ENCODE data around the gene UBE2S.
A peak's percentile ranks its signal among the peaks of the same experiment; 100 is the strongest.

UBE2S gene

GRCh38 chr19:55453511-55454260 is 46.1 kb upstream of the UBE2S start:
- Histone ChIP-seq H3K14ac (ENCODE audit: low read length in 2 of 2) (no peak overlapping the region), H3K18ac (ENCODE audit: low read depth in 1 of 2, low read length in 2 of 2) (no peak overlapping the region), H3K36me3 (ENCODE audit: control insufficient read depth in 1 of 2, insufficient read depth in 2 of 2, low read depth in 1 of 2, low read length in 2 of 2) (peaks cover 11 to 39% of the 10 kb centered on the region in 2 experiments), H3K27me3 (ENCODE audit: control insufficient read depth in 1 of 2, insufficient read depth in 1 of 2, low read length in 2 of 2) (peaks cover 28 to 30% of the 10 kb centered on the region in 2 experiments), H3K4me1 (ENCODE audit: control insufficient read depth, insufficient read depth, low read depth, low read length) (peaks cover 25% of the 10 kb centered on the region), H3K9me3 (ENCODE audit: control insufficient read depth, low read length) (no peaks in the 10 kb centered on the region), H2AK5ac (ENCODE audit: low read length, severe bottlenecking) (no peak overlapping the region), H3K9ac (ENCODE audit: low read length) (no peak overlapping the region), H2BK15ac (ENCODE audit: low read depth, poor library complexity, severe bottlenecking) (no peak overlapping the region), H3K23ac (ENCODE audit: low read length in 2 of 2) (no peak overlapping the region), H3K79me1 (replicated peaks; ENCODE audit: low read length, poor library complexity, severe bottlenecking) (peaks cover 16% of the 10 kb centered on the region), H2BK120ac (ENCODE audit: low read depth, low read length) (no peak overlapping the region), H2BK5ac (ENCODE audit: low read depth, low read length, poor library complexity, severe bottlenecking) (no peak overlapping the region), H4K8ac (ENCODE audit: low read length) (no peak overlapping the region), H2BK12ac (ENCODE audit: low read length in 2 of 2) (no peak overlapping the region), H3K4ac (ENCODE audit: low read depth in 1 of 2, low read length in 2 of 2) (no peak overlapping the region), H3K4me2 (ENCODE audit: low read length, poor library complexity, severe bottlenecking) (no peak overlapping the region), H3K4me3 (ENCODE audit: insufficient read depth in 1 of 2, low read depth in 1 of 2, low read length in 2 of 2) (no peak overlapping the region), H2AFZ (ENCODE audit: low read depth, low read length) (no peak overlapping the region), H4K91ac (ENCODE audit: low read length) (no peak overlapping the region), H3K27ac (ENCODE audit: low read length, poor library complexity, severe bottlenecking) (no peak overlapping the region)
- WGBS, result 90% methylated on average over 12 of the region's 12 CpGs
- DNase-seq, result no peak

- no peak overlapping the region for H3K14ac ChIP-seq (ENCODE audit: low read length in 2 of 2)
- WGBS, result 8% methylated on average over 25 of the region's 34 CpGs
Measured at GRCh38 chr19:55452749-55453346, 45.3 kb upstream of the UBE2S start.

GRCh38 chr19:55451965-55452748 is 44.6 kb upstream of the UBE2S start:
- Histone ChIP-seq H3K18ac (ENCODE audit: low read depth in 1 of 2, low read length in 2 of 2) (no peak overlapping the region), H3K23ac (ENCODE audit: low read length in 2 of 2) (no peak overlapping the region), H2BK5ac (ENCODE audit: low read depth, low read length, poor library complexity, severe bottlenecking) (no peak overlapping the region), H3K9me3 (ENCODE audit: control insufficient read depth, low read length) (no peaks in the 10 kb centered on the region), H3K27me3 (ENCODE audit: control insufficient read depth in 1 of 2, insufficient read depth in 1 of 2, low read length in 2 of 2) (peaks cover 38 to 43% of the 10 kb centered on the region in 2 experiments), H2BK12ac (ENCODE audit: low read length in 2 of 2) (no peak overlapping the region), H3K79me1 (replicated peaks; ENCODE audit: low read length, poor library complexity, severe bottlenecking) (peaks cover 15% of the 10 kb centered on the region), H3K4me1 (ENCODE audit: control insufficient read depth, insufficient read depth, low read depth, low read length) (peaks cover 30% of the 10 kb centered on the region), H3K27ac (ENCODE audit: low read length, poor library complexity, severe bottlenecking) (no peak overlapping the region), H4K8ac (ENCODE audit: low read length) (no peak overlapping the region), H3K9ac (ENCODE audit: low read length) (no peak overlapping the region), H4K91ac (ENCODE audit: low read length) (no peak overlapping the region), H2AFZ (ENCODE audit: low read depth, low read length) (no peak overlapping the region), H3K4me2 (ENCODE audit: low read length, poor library complexity, severe bottlenecking) (no peak overlapping the region), H3K4ac (ENCODE audit: low read depth in 1 of 2, low read length in 2 of 2) (no peak overlapping the region), H3K36me3 (ENCODE audit: control insufficient read depth in 1 of 2, insufficient read depth in 2 of 2, low read depth in 1 of 2, low read length in 2 of 2) (peaks cover 11 to 39% of the 10 kb centered on the region in 2 experiments), H3K14ac (ENCODE audit: low read length in 2 of 2) (no peak overlapping the region), H2BK120ac (ENCODE audit: low read depth, low read length) (no peak overlapping the region), H2BK15ac (ENCODE audit: low read depth, poor library complexity, severe bottlenecking) (no peak overlapping the region), H3K4me3 (ENCODE audit: insufficient read depth in 1 of 2, low read depth in 1 of 2, low read length in 2 of 2) (no peak overlapping the region), H2AK5ac (ENCODE audit: low read length, severe bottlenecking) (no peak overlapping the region)
- WGBS, result 7% methylated on average over 48 of the region's 57 CpGs
- no peak for DNase-seq

More at GRCh38 chr19:55452749-55453346, 45.3 kb upstream of the UBE2S start:
- H4K8ac ChIP-seq (ENCODE audit: low read length), result no peak overlapping the region
- H3K4ac ChIP-seq (ENCODE audit: low read depth in 1 of 2, low read length in 2 of 2), result no peak overlapping the region
- H2BK12ac ChIP-seq (ENCODE audit: low read length in 2 of 2), result no peak overlapping the region
- peak; percentile 70 for DNase-seq
- peaks cover 31 to 38% of the 10 kb centered on the region in 2 experiments for H3K27me3 ChIP-seq (ENCODE audit: control insufficient read depth in 1 of 2, insufficient read depth in 1 of 2, low read length in 2 of 2)
- no peak overlapping the region for H2AK5ac ChIP-seq (ENCODE audit: low read length, severe bottlenecking)
- H3K27ac ChIP-seq (ENCODE audit: low read length, poor library complexity, severe bottlenecking), result no peak overlapping the region
- H2AFZ ChIP-seq (ENCODE audit: low read depth, low read length), result no peak overlapping the region
- H2BK5ac ChIP-seq (ENCODE audit: low read depth, low read length, poor library complexity, severe bottlenecking), result no peak overlapping the region
- no peak overlapping the region for H4K91ac ChIP-seq (ENCODE audit: low read length)
- H3K36me3 ChIP-seq (ENCODE audit: control insufficient read depth in 1 of 2, insufficient read depth in 2 of 2, low read depth in 1 of 2, low read length in 2 of 2), result peaks cover 11 to 39% of the 10 kb centered on the region in 2 experiments
- no peak overlapping the region for H3K4me3 ChIP-seq (ENCODE audit: insufficient read depth in 1 of 2, low read depth in 1 of 2, low read length in 2 of 2)
- no peak overlapping the region for H2BK15ac ChIP-seq (ENCODE audit: low read depth, poor library complexity, severe bottlenecking)
- peaks cover 27% of the 10 kb centered on the region for H3K4me1 ChIP-seq (ENCODE audit: control insufficient read depth, insufficient read depth, low read depth, low read length)
- H2BK120ac ChIP-seq (ENCODE audit: low read depth, low read length), result no peak overlapping the region
- no peak overlapping the region for H3K9ac ChIP-seq (ENCODE audit: low read length)
- H3K23ac ChIP-seq (ENCODE audit: low read length in 2 of 2), result peak overlapping the region in 1 of 2 experiments; percentile 25
- H3K9me3 ChIP-seq (ENCODE audit: control insufficient read depth, low read length), result no peaks in the 10 kb centered on the region
- H3K79me1 ChIP-seq (replicated peaks; ENCODE audit: low read length, poor library complexity, severe bottlenecking), result peaks cover 15% of the 10 kb centered on the region
- H3K4me2 ChIP-seq (ENCODE audit: low read length, poor library complexity, severe bottlenecking), result no peak overlapping the region
- no peak overlapping the region for H3K18ac ChIP-seq (ENCODE audit: low read depth in 1 of 2, low read length in 2 of 2)

Measured in mesenchymal stem cell (in vitro differentiated cells and primary cell).